Spleen (tissue), 7 donors: ENCODE data around the gene HOXA5.

ENCODE experiments used
- POLR2AphosphoS5 ChIP-seq, 3 donors: sonication (generic); formaldehyde crosslinking; IDR thresholded peaks; one replicate each; pipeline ENCODE4 v1.5.1; 2017; ENCODE audit warnings: antibody characterized with exemption in 3 of 3
- TF ChIP-seq, protein P1 (sequence below), 11 experiments: fragments of 200-600 bp in 7 of 11; fragments of 450-650 bp in 4 of 11; sonication (generic) in 4 of 11; IDR thresholded peaks in 8 of 11; conservative IDR thresholded peaks in 3 of 11; 1 replicate in 7 of 11; 2 replicates in 4 of 11; pipeline versions ENCODE4 v1.4.0 to v1.8.0; 2016 to 2021; ENCODE audit warnings: antibody characterized with exemption in 11 of 11, inconsistent platforms in 4 of 11, mild to moderate bottlenecking in 1 of 11
- donor health status: DM: no; HTN: no; CAD: no; lungs with moderate emphysema.
- donor health status: DM: no; HTN: no; CAD: no.
- donor health status: DM: no; HTN: no; CAD: no.

DNA sequence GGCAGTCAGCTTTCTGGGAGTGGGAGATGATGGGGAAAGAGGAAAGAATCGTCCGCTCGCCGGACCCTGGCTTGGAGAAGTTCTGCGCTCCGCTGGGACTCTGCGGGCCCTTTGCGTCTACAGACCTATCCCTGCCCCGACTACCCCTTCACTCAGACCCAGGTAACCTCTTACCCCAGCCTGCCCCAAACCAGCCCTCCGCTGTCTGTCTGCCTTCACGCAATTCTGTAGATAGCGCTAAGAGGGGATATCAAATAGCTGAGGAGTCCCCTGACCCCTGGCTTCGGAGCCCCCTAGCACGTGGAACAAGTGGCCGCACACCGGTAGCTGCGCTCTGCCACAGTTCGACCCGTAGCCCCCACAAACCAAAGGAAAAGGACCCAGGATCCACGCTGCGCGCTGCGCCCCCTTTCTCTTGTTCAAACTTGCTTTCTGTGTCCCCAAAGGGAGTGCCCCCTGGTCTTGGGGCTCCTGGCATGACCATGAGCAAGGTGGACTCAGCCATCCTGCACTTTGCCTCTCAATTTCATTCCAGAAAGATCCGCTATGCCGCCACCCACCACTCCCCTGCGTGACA lies 19.9 kb downstream of the HOXA5 start:
- TF ChIP-seq, protein P1, sequence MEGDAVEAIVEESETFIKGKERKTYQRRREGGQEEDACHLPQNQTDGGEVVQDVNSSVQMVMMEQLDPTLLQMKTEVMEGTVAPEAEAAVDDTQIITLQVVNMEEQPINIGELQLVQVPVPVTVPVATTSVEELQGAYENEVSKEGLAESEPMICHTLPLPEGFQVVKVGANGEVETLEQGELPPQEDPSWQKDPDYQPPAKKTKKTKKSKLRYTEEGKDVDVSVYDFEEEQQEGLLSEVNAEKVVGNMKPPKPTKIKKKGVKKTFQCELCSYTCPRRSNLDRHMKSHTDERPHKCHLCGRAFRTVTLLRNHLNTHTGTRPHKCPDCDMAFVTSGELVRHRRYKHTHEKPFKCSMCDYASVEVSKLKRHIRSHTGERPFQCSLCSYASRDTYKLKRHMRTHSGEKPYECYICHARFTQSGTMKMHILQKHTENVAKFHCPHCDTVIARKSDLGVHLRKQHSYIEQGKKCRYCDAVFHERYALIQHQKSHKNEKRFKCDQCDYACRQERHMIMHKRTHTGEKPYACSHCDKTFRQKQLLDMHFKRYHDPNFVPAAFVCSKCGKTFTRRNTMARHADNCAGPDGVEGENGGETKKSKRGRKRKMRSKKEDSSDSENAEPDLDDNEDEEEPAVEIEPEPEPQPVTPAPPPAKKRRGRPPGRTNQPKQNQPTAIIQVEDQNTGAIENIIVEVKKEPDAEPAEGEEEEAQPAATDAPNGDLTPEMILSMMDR (IDR thresholded peaks at IDR 0.05 in 8 of 11, conservative IDR thresholded peaks at IDR 0.05 in 3 of 11): no peak
- TF ChIP-seq POLR2AphosphoS5 (IDR thresholded peaks at IDR 0.05): no peak
